Measurements from ENCODE around the gene EBF4.

GRCh38 chr20:2771631-2772080, 79.1 kb downstream of the EBF4 start:
- TF ChIP-seq TAF1 (IDR thresholded peaks at IDR 0.05; ENCODE audit: borderline replicate concordance, low read depth, low read length) (no peak), POLR2AphosphoS5 (IDR thresholded peaks at IDR 0.05; ENCODE audit: low read depth, low read length) (no peak)
